Measurements from ENCODE around the gene PDLIM5. TPM values are rescaled to one million over a fixed set of nuclear protein-coding genes. Genes with fewer than 3 reads are reported as not detected.

The PDLIM5 gene
- total RNA-seq, 1 experiment from 2014 or later = 44.7 TPM

- TF ChIP-seq POLR2AphosphoS5 (IDR thresholded peaks at IDR 0.05; ENCODE audit: low read depth, low read length) = no peak
- TF ChIP-seq SIN3A (IDR thresholded peaks at IDR 0.05; ENCODE audit: borderline replicate concordance, insufficient read depth, low read depth, low read length) = no peak
- no peak for TF ChIP-seq TCF7L2 (IDR thresholded peaks at IDR 0.05; ENCODE audit: low read depth, low read length)
- TF ChIP-seq REST (IDR thresholded peaks at IDR 0.05; ENCODE audit: insufficient read depth in 1 of 2, low read depth in 2 of 2, low read length in 1 of 2) = no peak
- TF ChIP-seq, protein P1, sequence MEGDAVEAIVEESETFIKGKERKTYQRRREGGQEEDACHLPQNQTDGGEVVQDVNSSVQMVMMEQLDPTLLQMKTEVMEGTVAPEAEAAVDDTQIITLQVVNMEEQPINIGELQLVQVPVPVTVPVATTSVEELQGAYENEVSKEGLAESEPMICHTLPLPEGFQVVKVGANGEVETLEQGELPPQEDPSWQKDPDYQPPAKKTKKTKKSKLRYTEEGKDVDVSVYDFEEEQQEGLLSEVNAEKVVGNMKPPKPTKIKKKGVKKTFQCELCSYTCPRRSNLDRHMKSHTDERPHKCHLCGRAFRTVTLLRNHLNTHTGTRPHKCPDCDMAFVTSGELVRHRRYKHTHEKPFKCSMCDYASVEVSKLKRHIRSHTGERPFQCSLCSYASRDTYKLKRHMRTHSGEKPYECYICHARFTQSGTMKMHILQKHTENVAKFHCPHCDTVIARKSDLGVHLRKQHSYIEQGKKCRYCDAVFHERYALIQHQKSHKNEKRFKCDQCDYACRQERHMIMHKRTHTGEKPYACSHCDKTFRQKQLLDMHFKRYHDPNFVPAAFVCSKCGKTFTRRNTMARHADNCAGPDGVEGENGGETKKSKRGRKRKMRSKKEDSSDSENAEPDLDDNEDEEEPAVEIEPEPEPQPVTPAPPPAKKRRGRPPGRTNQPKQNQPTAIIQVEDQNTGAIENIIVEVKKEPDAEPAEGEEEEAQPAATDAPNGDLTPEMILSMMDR (IDR thresholded peaks at IDR 0.05) = no peak
- H3K4me1 ChIP-seq (ENCODE audit: control insufficient read depth, insufficient read depth, low read length) = no peaks in the 10 kb centered on the region
- no peaks in the 10 kb centered on the region for H3K36me3 ChIP-seq (ENCODE audit: control insufficient read depth, insufficient read depth, low read length)
- ChIA-PET CTCF (no interaction called here), POLR2A (no interaction called here)
- DNase-seq (ENCODE audit: low read depth, low spot score) (no peak), ATAC-seq (no peak)
- no peak overlapping the region for H3K27ac ChIP-seq (ENCODE audit: low read length)
- no peaks in the 10 kb centered on the region for H3K27me3 ChIP-seq (ENCODE audit: control insufficient read depth, insufficient read depth, low read length)
- no TSS peak for BruUV-seq (replicated peaks)
- H3K4me3 ChIP-seq (ENCODE audit: low read depth in 2 of 2, low read length in 2 of 2) = no peak overlapping the region
- in situ Hi-C loops (cut with HindIII; ENCODE audit: low pct_unique_long_range_greater_than_20kb, low sequenced_read_pairs) (no loop called here), intact Hi-C loops (cut with micrococcal nuclease; ENCODE audit: unreplicated experiment) (no loop called here)
- no peaks in the 10 kb centered on the region for H3K9me3 ChIP-seq (ENCODE audit: control insufficient read depth, insufficient read depth, low read depth, low read length)
Observed at GRCh38 chr4:94546949-94547348, 95.2 kb downstream of the PDLIM5 start.

GRCh38 chr4:94548571-94548970 is 96.8 kb downstream of the PDLIM5 start:
- ChIA-PET POLR2A (no interaction called here), CTCF (no interaction called here)
- no TSS peak for BruUV-seq (replicated peaks)
- TF ChIP-seq TCF7L2 (IDR thresholded peaks at IDR 0.05; ENCODE audit: low read depth, low read length) = no peak
- no peak for TF ChIP-seq POLR2AphosphoS5 (IDR thresholded peaks at IDR 0.05; ENCODE audit: low read depth, low read length)
- no peak for TF ChIP-seq SIN3A (IDR thresholded peaks at IDR 0.05; ENCODE audit: borderline replicate concordance, insufficient read depth, low read depth, low read length)
- TF ChIP-seq, protein P1 (IDR thresholded peaks at IDR 0.05) = no peak
- TF ChIP-seq REST (IDR thresholded peaks at IDR 0.05; ENCODE audit: insufficient read depth in 1 of 2, low read depth in 2 of 2, low read length in 1 of 2) = no peak
- in situ Hi-C loops (cut with HindIII; ENCODE audit: low pct_unique_long_range_greater_than_20kb, low sequenced_read_pairs) (no loop called here), intact Hi-C loops (cut with micrococcal nuclease; ENCODE audit: unreplicated experiment) (no loop called here)
- no peaks in the 10 kb centered on the region for H3K9me3 ChIP-seq (ENCODE audit: control insufficient read depth, insufficient read depth, low read depth, low read length)
- peak; percentile 24 for DNase-seq (ENCODE audit: low read depth, low spot score)
- H3K27ac ChIP-seq (ENCODE audit: low read length) = no peak overlapping the region
- H3K4me1 ChIP-seq (ENCODE audit: control insufficient read depth, insufficient read depth, low read length) = no peaks in the 10 kb centered on the region
- H3K36me3 ChIP-seq (ENCODE audit: control insufficient read depth, insufficient read depth, low read length) = no peaks in the 10 kb centered on the region
- ATAC-seq = no peak; the same call in 1 of the 2 replicates
- H3K27me3 ChIP-seq (ENCODE audit: control insufficient read depth, insufficient read depth, low read length) = no peaks in the 10 kb centered on the region
- H3K4me3 ChIP-seq (ENCODE audit: low read depth in 2 of 2, low read length in 2 of 2) = no peak overlapping the region
